PC-9 (cell line): ENCODE measurements around the gene TFE3. TPM values are rescaled to one million over a fixed set of nuclear protein-coding genes. Genes with fewer than 3 reads are reported as not detected.
A peak's percentile ranks its signal among the peaks of the same experiment; 100 is the strongest.

ENCODE experiments used
- BruUV-seq: library from RNA; stranded (reverse); fragments of 400-500 nt; replicated peaks from 2 replicates; lab custom pipeline; 2021; lab: Mats Ljungman, UMichigan
- CTCF ChIA-PET: fragments of 300-600 bp; sonication (Branson Sonifier 250); formaldehyde crosslinking; loops from one replicate; lab custom pipeline; 2022; ENCODE audit warnings: antibody characterized with exemption; lab: Charles Lee
- POLR2A ChIA-PET: fragments of 300-600 bp; sonication (Branson Sonifier 250); formaldehyde crosslinking; loops from one replicate; lab custom pipeline; 2022; ENCODE audit warnings: antibody characterized with exemption; ENCODE audit not compliant: unreplicated experiment; lab: Charles Lee
- DNase-seq, 2 experiments: peaks; one replicate each; pipeline versions ENCODE4 v3.0.0 to v3.0.0-alpha.2; 2015 to 2022; ENCODE audit warnings: mixed read lengths in 1 of 2
- H2AFZ ChIP-seq: fragments of 200-600 bp; sonication (generic); 2 replicates; pipeline ENCODE4 v1.8.1; 2017; ENCODE audit warnings: antibody characterized with exemption
- H3F3A ChIP-seq: fragments of 200-600 bp; sonication (generic); 2 replicates; pipeline ENCODE4 v1.8.1; 2017; ENCODE audit warnings: antibody characterized with exemption, mild to moderate bottlenecking, low read depth; ENCODE audit not compliant: insufficient read depth
- H3K27ac ChIP-seq: fragments of 200-600 bp; sonication (generic); 2 replicates; pipeline ENCODE4 v1.6.1; 2016; ENCODE audit warnings: mixed run types
- H3K27me3 ChIP-seq: fragments of 200-600 bp; sonication (generic); 2 replicates; pipeline ENCODE4 v1.6.1; 2016; ENCODE audit warnings: low read depth, mixed run types; ENCODE audit not compliant: insufficient read depth
- H3K36me3 ChIP-seq: fragments of 200-600 bp; sonication (generic); 2 replicates; pipeline ENCODE4 v1.6.1; 2016; ENCODE audit warnings: low read depth, mixed run types
- H3K4me1 ChIP-seq: fragments of 200-600 bp; sonication (generic); replicated peaks from 2 replicates; pipeline ENCODE4 v1.6.1; 2016; ENCODE audit warnings: mixed run types; ENCODE audit not compliant: insufficient read depth
- H3K4me2 ChIP-seq: fragments of 200-600 bp; sonication (generic); 2 replicates; pipeline ENCODE4 v1.6.1; 2017; ENCODE audit warnings: mixed run types
- H3K4me3 ChIP-seq: fragments of 200-600 bp; sonication (generic); 2 replicates; pipeline ENCODE4 v1.6.1; 2016; ENCODE audit warnings: mixed run types
- H3K79me2 ChIP-seq: fragments of 200-600 bp; sonication (generic); 2 replicates; pipeline ENCODE4 v1.6.1; 2017; ENCODE audit warnings: low read depth, mixed run types
- H3K9me2 ChIP-seq: fragments of 200-600 bp; sonication (generic); 2 replicates; pipeline ENCODE4 v1.8.1; 2017; ENCODE audit warnings: mild to moderate bottlenecking; ENCODE audit not compliant: insufficient read depth
- H3K9me3 ChIP-seq: fragments of 200-600 bp; sonication (generic); 2 replicates; pipeline ENCODE4 v1.8.1; 2016; ENCODE audit warnings: low read depth; ENCODE audit not compliant: insufficient read depth
- H4K20me1 ChIP-seq: fragments of 200-600 bp; sonication (generic); 2 replicates; pipeline ENCODE4 v1.8.1; 2017; ENCODE audit not compliant: insufficient read depth
- EZH2 ChIP-seq: fragments of 200-600 bp; sonication (generic); IDR thresholded peaks from 2 replicates; pipeline ENCODE4 v1.8.0; 2017; ENCODE audit warnings: antibody characterized with exemption, low read depth
- intact Hi-C: fragments of 100-400 bp; cut with micrococcal nuclease; formaldehyde crosslinking; loops from one replicate; pipeline ENCODE4 v1.10.0; 2022; ENCODE audit not compliant: unreplicated experiment
- total RNA-seq: library from RNA; stranded (reverse); gene quantifications from 2 replicates; pipeline ENCODE4 v1.2.3, GENCODE V29; 2021
- TF ChIP-seq, protein P1 (sequence below): fragments of 200-600 bp; sonication (generic); conservative IDR thresholded peaks from 2 replicates; pipeline ENCODE4 v1.6.1; 2017; ENCODE audit warnings: mixed run types, antibody characterized with exemption, mild to moderate bottlenecking, moderate library complexity

Gene TFE3
- total RNA-seq, 1 experiment from 2014 or later = 33.7 TPM

DNA sequence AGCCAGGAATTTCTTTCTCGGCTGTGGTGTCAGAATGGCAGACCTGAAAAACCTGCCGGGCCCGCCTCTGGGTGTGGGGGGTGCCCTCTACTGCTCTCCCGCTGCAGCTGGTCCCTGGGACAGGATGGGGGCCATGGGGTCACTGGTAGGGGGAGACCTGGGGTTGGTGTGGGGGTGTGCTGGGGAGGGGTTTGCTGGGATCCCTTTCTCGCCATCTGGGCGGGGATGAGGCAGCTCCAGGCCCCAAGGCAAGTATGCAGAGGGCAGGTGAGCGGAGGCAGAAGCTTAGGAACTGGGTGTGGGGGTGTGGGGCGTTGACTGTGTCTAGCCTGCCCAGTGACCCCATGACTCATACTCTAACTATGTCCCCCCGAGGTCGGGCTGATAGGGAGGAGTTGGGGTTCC, 16.5 kb upstream of the TFE3 start:
- H3K36me3 ChIP-seq = no peaks in the 10 kb centered on the region
- intact Hi-C loops = loop anchor here (2.0 to 5.0 kb wide), 3 partner anchors 17 to 142 kb away; partner anchors contain the start of genes OTUD5, PIM2 and TFE3
- CTCF ChIA-PET = no interaction called here
- H3F3A ChIP-seq = no peaks in the 10 kb centered on the region; the same call in 1 of the 2 replicates
- H3K4me1 ChIP-seq = no peaks in the 10 kb centered on the region
- H3K27me3 ChIP-seq = no peaks in the 10 kb centered on the region
- H3K9me3 ChIP-seq = no peaks in the 10 kb centered on the region
- peak overlapping the region; percentile 19; the same call in 1 of the 2 replicates for H3K27ac ChIP-seq
- no peaks in the 10 kb centered on the region for H4K20me1 ChIP-seq
- POLR2A ChIA-PET = no interaction called here
- peak; percentile 59 to 64 for DNase-seq
- H2AFZ ChIP-seq = no peak overlapping the region
- H3K4me2 ChIP-seq = peak overlapping the region; percentile 62
- H3K79me2 ChIP-seq = peaks cover 7% of the 10 kb centered on the region; the same call in 1 of the 2 replicates
- no peaks in the 10 kb centered on the region for H3K9me2 ChIP-seq
- TF ChIP-seq, protein P1, sequence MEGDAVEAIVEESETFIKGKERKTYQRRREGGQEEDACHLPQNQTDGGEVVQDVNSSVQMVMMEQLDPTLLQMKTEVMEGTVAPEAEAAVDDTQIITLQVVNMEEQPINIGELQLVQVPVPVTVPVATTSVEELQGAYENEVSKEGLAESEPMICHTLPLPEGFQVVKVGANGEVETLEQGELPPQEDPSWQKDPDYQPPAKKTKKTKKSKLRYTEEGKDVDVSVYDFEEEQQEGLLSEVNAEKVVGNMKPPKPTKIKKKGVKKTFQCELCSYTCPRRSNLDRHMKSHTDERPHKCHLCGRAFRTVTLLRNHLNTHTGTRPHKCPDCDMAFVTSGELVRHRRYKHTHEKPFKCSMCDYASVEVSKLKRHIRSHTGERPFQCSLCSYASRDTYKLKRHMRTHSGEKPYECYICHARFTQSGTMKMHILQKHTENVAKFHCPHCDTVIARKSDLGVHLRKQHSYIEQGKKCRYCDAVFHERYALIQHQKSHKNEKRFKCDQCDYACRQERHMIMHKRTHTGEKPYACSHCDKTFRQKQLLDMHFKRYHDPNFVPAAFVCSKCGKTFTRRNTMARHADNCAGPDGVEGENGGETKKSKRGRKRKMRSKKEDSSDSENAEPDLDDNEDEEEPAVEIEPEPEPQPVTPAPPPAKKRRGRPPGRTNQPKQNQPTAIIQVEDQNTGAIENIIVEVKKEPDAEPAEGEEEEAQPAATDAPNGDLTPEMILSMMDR = no peak
- no peak for TF ChIP-seq EZH2
- H3K4me3 ChIP-seq = peak overlapping the region; percentile 57; the same call in 1 of the 2 replicates
- BruUV-seq = no TSS peak

DNA sequence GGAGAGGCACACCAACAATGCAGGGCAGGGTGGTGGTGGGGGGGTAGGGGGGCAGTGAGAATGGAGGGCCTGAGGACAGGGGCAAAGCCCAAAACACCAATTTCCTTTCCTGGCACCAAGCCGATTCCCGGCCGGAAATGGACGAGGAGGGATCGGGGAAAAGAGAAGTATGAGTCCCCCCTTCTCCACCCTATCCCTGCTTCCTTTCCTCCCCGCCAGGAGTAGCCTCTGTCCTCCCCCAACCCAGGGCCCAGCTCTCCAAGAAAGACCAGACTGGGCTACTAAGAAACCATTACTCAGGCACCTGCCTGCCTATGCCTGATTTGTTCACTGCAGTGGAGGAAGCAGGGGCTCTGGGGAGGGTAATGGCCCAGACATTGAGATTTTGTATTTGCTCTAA, 16.0 kb upstream of the TFE3 start:
- Histone ChIP-seq H3F3A (no peaks in the 10 kb centered on the region; the same call in 1 of the 2 replicates), H3K27me3 (no peaks in the 10 kb centered on the region), H3K9me2 (no peaks in the 10 kb centered on the region), H3K4me2 (peak overlapping the region; percentile 62), H3K36me3 (no peaks in the 10 kb centered on the region), H2AFZ (no peak overlapping the region), H3K4me1 (no peaks in the 10 kb centered on the region), H4K20me1 (no peaks in the 10 kb centered on the region), H3K79me2 (peaks cover 7% of the 10 kb centered on the region; the same call in 1 of the 2 replicates), H3K4me3 (peak overlapping the region; percentile 57; the same call in 1 of the 2 replicates), H3K27ac (peak overlapping the region; percentile 47; the same call in 1 of the 2 replicates), H3K9me3 (no peaks in the 10 kb centered on the region)
- TF ChIP-seq, protein P1 = no peak
- no peak for TF ChIP-seq EZH2
- ChIA-PET POLR2A (no interaction called here), CTCF (no interaction called here)
- DNase-seq = no peak
- TSS peak; percentile 50 for BruUV-seq
- intact Hi-C loops = loop anchor here (2.0 to 5.0 kb wide), 3 partner anchors 16 to 142 kb away; partner anchors contain the start of genes OTUD5, PIM2 and TFE3

DNA sequence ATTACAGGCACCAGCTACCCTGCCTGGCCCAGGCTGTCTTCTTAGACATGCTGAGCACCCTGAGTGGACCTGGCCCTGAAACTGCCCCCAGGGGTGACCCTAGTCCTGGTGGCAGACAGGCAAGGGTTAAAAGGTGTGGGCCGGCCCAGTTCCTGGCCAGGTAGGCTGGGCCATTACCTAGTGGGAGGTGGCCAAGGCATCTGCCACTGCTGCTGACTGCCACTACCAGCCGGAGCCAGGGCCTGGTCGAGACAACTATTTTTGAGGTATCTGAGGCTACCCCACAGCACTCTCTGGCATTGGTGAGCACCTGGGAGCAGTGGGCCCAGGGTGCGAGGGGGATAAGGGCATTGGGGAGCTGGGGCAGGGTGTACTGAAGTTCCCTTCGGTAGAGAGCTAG, 15.6 kb upstream of the TFE3 start, which contains the start of gene CCDC120:
CCDC120 (plus strand) TSS at position 206 of the 400 bp plus-strand sequence. CDS start 3,043 bp downstream, outside the sequence.
- BruUV-seq = no TSS peak
- ChIA-PET CTCF (no interaction called here), POLR2A (no interaction called here)
- Histone ChIP-seq H3K36me3 (no peaks in the 10 kb centered on the region), H3K4me1 (no peaks in the 10 kb centered on the region), H3K4me3 (peak within 1 kb of the TSS; percentile 57; the same call in 1 of the 2 replicates), H3K9me2 (no peaks in the 10 kb centered on the region), H2AFZ (no peak within 1 kb of the TSS), H3K4me2 (peak within 1 kb of the TSS; percentile 62), H3K27ac (peak within 1 kb of the TSS; percentile 47; the same call in 1 of the 2 replicates), H3F3A (no peaks in the 10 kb centered on the region; the same call in 1 of the 2 replicates), H4K20me1 (no peaks in the 10 kb centered on the region), H3K27me3 (no peaks in the 10 kb centered on the region), H3K79me2 (peaks cover 7% of the 10 kb centered on the region; the same call in 1 of the 2 replicates), H3K9me3 (no peaks in the 10 kb centered on the region)
- no peak for DNase-seq
- TF ChIP-seq, protein P1 = no peak
- TF ChIP-seq EZH2 = no peak
- intact Hi-C loops = loop anchor here (2.0 to 5.0 kb wide), 3 partner anchors 16 to 141 kb away; partner anchors contain the start of genes OTUD5, PIM2 and TFE3
